Naive B cell (primary cell): ENCODE data around the gene EPAS1. TPM values are rescaled to one million over a fixed set of nuclear protein-coding genes. Genes with fewer than 3 reads are reported as not detected.

Experiments used
- ATAC-seq, 2 donors: fragments of 150-1000 bp; cut with Tn5 transposase; 2 replicates each; pipeline ENCODE4 v1.10.0; 2021; ENCODE audit warnings: low read depth in 2 of 2, mild to moderate bottlenecking in 2 of 2, moderate library complexity in 2 of 2
- DNase-seq: peaks from one replicate; pipeline ENCODE4 v3.0.0; 2022
- H3K27ac Mint-ChIP-seq, 6 donors: one replicate each; pipeline ENCODE4 v1.8.0; 2020 to 2022; ENCODE audit warnings: mild to moderate bottlenecking in 6 of 6, mixed read lengths in 6 of 6, moderate library complexity in 5 of 6, inconsistent platforms in 2 of 6
- H3K27me3 Mint-ChIP-seq, 3 donors: one replicate each; pipeline ENCODE4 v1.8.0; 2021 to 2022; ENCODE audit warnings: mixed read lengths in 3 of 3, mild to moderate bottlenecking in 1 of 3
- H3K36me3 Mint-ChIP-seq, 2 donors: one replicate each; pipeline ENCODE4 v1.8.0; 2020 to 2022; ENCODE audit warnings: mixed read lengths in 2 of 2, inconsistent platforms in 1 of 2, mild to moderate bottlenecking in 1 of 2
- H3K4me1 Mint-ChIP-seq, 3 donors: one replicate each; pipeline ENCODE4 v1.8.0; 2020 to 2022; ENCODE audit warnings: mixed read lengths in 3 of 3, inconsistent platforms in 1 of 3, mild to moderate bottlenecking in 1 of 3, moderate library complexity in 1 of 3
- H3K4me3 Mint-ChIP-seq, 8 donors: one replicate each; pipeline ENCODE4 v1.8.0; 2020 to 2022; ENCODE audit warnings: mild to moderate bottlenecking in 8 of 8, mixed read lengths in 8 of 8, moderate library complexity in 8 of 8, inconsistent platforms in 2 of 8
- H3K9me3 Mint-ChIP-seq, 7 donors: one replicate each; pipeline ENCODE4 v1.8.0; 2020 to 2022; ENCODE audit warnings: mixed read lengths in 7 of 7, mild to moderate bottlenecking in 5 of 7, inconsistent platforms in 2 of 7, moderate library complexity in 1 of 7
- polyA plus RNA-seq, 6 donors: library from polyadenylated mRNA; unstranded; fragments of 300-500 nt; fragmentation: Illumina TruSeq; gene quantifications; one replicate each; pipeline ENCODE4 v1.2.3, GENCODE V29; 2021; ENCODE audit warnings: low read depth in 6 of 6

EPAS1 gene
- polyA plus RNA-seq, 6 donors from 2014 or later: not detected

GRCh38 chr2:46298522-46299353, 1.5 kb downstream of the EPAS1 start:
- H3K9me3 Mint-ChIP-seq: no peaks in the 10 kb centered on the region
- H3K36me3 Mint-ChIP-seq: no peaks in the 10 kb centered on the region
- H3K4me1 Mint-ChIP-seq: peaks cover 25 to 41% (median 25%) of the 10 kb centered on the region in 3 donors
- H3K27me3 Mint-ChIP-seq: peaks cover 58 to 70% (median 65%) of the 10 kb centered on the region in 3 donors
- DNase-seq: peak; percentile 25
- peak overlapping the region in 2 of 6 donors; percentile 36 to 87 for H3K27ac Mint-ChIP-seq
- no peak for ATAC-seq
- peak overlapping the region; percentile 85 to 96 (median 92) for H3K4me3 Mint-ChIP-seq

- ATAC-seq (no peak), DNase-seq (no peak)
- peaks cover 22 to 32% (median 25%) of the 10 kb centered on the region in 3 donors for H3K4me1 Mint-ChIP-seq
- peak overlapping the region; percentile 85 to 96 (median 92) for H3K4me3 Mint-ChIP-seq
- peaks cover 58 to 72% (median 67%) of the 10 kb centered on the region in 3 donors for H3K27me3 Mint-ChIP-seq
- H3K27ac Mint-ChIP-seq: peak overlapping the region in 2 of 6 donors; percentile 11 to 97
- no peaks in the 10 kb centered on the region for H3K9me3 Mint-ChIP-seq
- H3K36me3 Mint-ChIP-seq: peaks cover 0 to under 1% of the 10 kb centered on the region in 2 donors
These were observed 2.4 kb downstream of the EPAS1 start for GRCh38 chr2:46299365-46300263.

- Mint-ChIP-seq H3K27ac (peak overlapping the region in 1 of 6 donors; percentile 10), H3K36me3 (peaks cover 0 to 8% of the 10 kb centered on the region in 2 donors), H3K27me3 (peaks cover 53 to 77% (median 71%) of the 10 kb centered on the region in 3 donors), H3K9me3 (peaks cover 0 to 3% (median 0%) of the 10 kb centered on the region in 7 donors), H3K4me3 (peak overlapping the region in 2 of 8 donors; percentile 34 to 90), H3K4me1 (peaks cover 22 to 31% (median 25%) of the 10 kb centered on the region in 3 donors)
- DNase-seq: no peak
- no peak for ATAC-seq
These were observed 3.2 kb downstream of the EPAS1 start for GRCh38 chr2:46300406-46300832.

- peaks cover 42 to 67% (median 61%) of the 10 kb centered on the region in 3 donors for H3K27me3 Mint-ChIP-seq
- peaks cover 21 to 24% (median 22%) of the 10 kb centered on the region in 3 donors for H3K4me1 Mint-ChIP-seq
- H3K9me3 Mint-ChIP-seq: peaks cover 0 to 3% (median 0%) of the 10 kb centered on the region in 7 donors
- H3K36me3 Mint-ChIP-seq: peaks cover 0 to 8% of the 10 kb centered on the region in 2 donors
- no peak for DNase-seq
- H3K27ac Mint-ChIP-seq: no peak overlapping the region
- H3K4me3 Mint-ChIP-seq: peak overlapping the region in 1 of 8 donors; percentile 26
- no peak for ATAC-seq
These were observed 4.9 kb downstream of the EPAS1 start for GRCh38 chr2:46302005-46302695.

GRCh38 chr2:46303233-46303632, 6.0 kb downstream of the EPAS1 start:
- H3K27me3 Mint-ChIP-seq: peaks cover 36 to 65% (median 58%) of the 10 kb centered on the region in 3 donors
- H3K9me3 Mint-ChIP-seq: peaks cover 0 to 3% (median 0%) of the 10 kb centered on the region in 7 donors
- DNase-seq: no peak
- H3K4me1 Mint-ChIP-seq: peaks cover 13 to 17% (median 15%) of the 10 kb centered on the region in 3 donors
- no peak for ATAC-seq
- no peak overlapping the region for H3K4me3 Mint-ChIP-seq
- H3K27ac Mint-ChIP-seq: no peak overlapping the region
- H3K36me3 Mint-ChIP-seq: peaks cover 0 to 8% of the 10 kb centered on the region in 2 donors

- Mint-ChIP-seq H3K4me1 (peaks cover 10 to 12% (median 11%) of the 10 kb centered on the region in 3 donors), H3K27ac (no peak overlapping the region), H3K9me3 (peaks cover 0 to 3% (median 0%) of the 10 kb centered on the region in 7 donors), H3K4me3 (no peak overlapping the region), H3K36me3 (peaks cover 0 to 8% of the 10 kb centered on the region in 2 donors), H3K27me3 (peaks cover 34 to 60% (median 57%) of the 10 kb centered on the region in 3 donors)
- ATAC-seq (no peak), DNase-seq (no peak)
These were observed 6.6 kb downstream of the EPAS1 start for GRCh38 chr2:46303822-46304221.

- H3K27me3 Mint-ChIP-seq: peaks cover 26 to 60% (median 49%) of the 10 kb centered on the region in 3 donors
- no peak overlapping the region for H3K4me3 Mint-ChIP-seq
- ATAC-seq (no peak), DNase-seq (no peak)
- H3K4me1 Mint-ChIP-seq: peaks cover 2 to 4% (median 3%) of the 10 kb centered on the region in 3 donors
- peaks cover 0 to 7% (median 0%) of the 10 kb centered on the region in 7 donors for H3K9me3 Mint-ChIP-seq
- H3K27ac Mint-ChIP-seq: no peak overlapping the region
- H3K36me3 Mint-ChIP-seq: peaks cover 0 to 8% of the 10 kb centered on the region in 2 donors
These were observed 7.4 kb downstream of the EPAS1 start for GRCh38 chr2:46304635-46305034.

GRCh38 chr2:46305187-46305586, 8.0 kb downstream of the EPAS1 start:
- Mint-ChIP-seq H3K27me3 (peaks cover 20 to 54% (median 43%) of the 10 kb centered on the region in 3 donors), H3K4me1 (no peaks in the 10 kb centered on the region), H3K9me3 (peaks cover 0 to 7% (median 0%) of the 10 kb centered on the region in 7 donors), H3K27ac (no peak overlapping the region), H3K36me3 (peaks cover 0 to 8% of the 10 kb centered on the region in 2 donors), H3K4me3 (no peak overlapping the region)
- DNase-seq (no peak), ATAC-seq (no peak)

GRCh38 chr2:46305767-46306166, 8.6 kb downstream of the EPAS1 start:
- H3K9me3 Mint-ChIP-seq: peaks cover 0 to 7% (median 0%) of the 10 kb centered on the region in 7 donors
- DNase-seq (no peak), ATAC-seq (no peak)
- no peaks in the 10 kb centered on the region for H3K4me1 Mint-ChIP-seq
- H3K27ac Mint-ChIP-seq: no peak overlapping the region
- peaks cover 0 to 8% of the 10 kb centered on the region in 2 donors for H3K36me3 Mint-ChIP-seq
- H3K27me3 Mint-ChIP-seq: peaks cover 15 to 49% (median 39%) of the 10 kb centered on the region in 3 donors
- no peak overlapping the region for H3K4me3 Mint-ChIP-seq

- ATAC-seq (no peak), DNase-seq (no peak)
- no peak overlapping the region for H3K27ac Mint-ChIP-seq
- H3K9me3 Mint-ChIP-seq: peaks cover 0 to 7% (median 0%) of the 10 kb centered on the region in 7 donors
- H3K4me1 Mint-ChIP-seq: no peaks in the 10 kb centered on the region
- H3K4me3 Mint-ChIP-seq: no peak overlapping the region
- H3K27me3 Mint-ChIP-seq: peaks cover 12 to 49% (median 42%) of the 10 kb centered on the region in 3 donors
- H3K36me3 Mint-ChIP-seq: peaks cover 0 to 8% of the 10 kb centered on the region in 2 donors
These were observed 9.1 kb downstream of the EPAS1 start for GRCh38 chr2:46306330-46306751.

- Mint-ChIP-seq H3K27me3 (peaks cover 10 to 45% (median 37%) of the 10 kb centered on the region in 3 donors), H3K4me3 (no peak overlapping the region), H3K4me1 (no peaks in the 10 kb centered on the region), H3K36me3 (peaks cover 0 to 8% of the 10 kb centered on the region in 2 donors), H3K27ac (no peak overlapping the region), H3K9me3 (peaks cover 0 to 7% (median 0%) of the 10 kb centered on the region in 7 donors)
- DNase-seq (no peak), ATAC-seq (no peak)
These were observed 9.9 kb downstream of the EPAS1 start for GRCh38 chr2:46306988-46307655.

GRCh38 chr2:46308081-46308480, 10.9 kb downstream of the EPAS1 start:
- Mint-ChIP-seq H3K27me3 (peaks cover 5 to 36% (median 28%) of the 10 kb centered on the region in 3 donors), H3K4me1 (no peaks in the 10 kb centered on the region)

More at GRCh38 chr2:46308081-46308480, 10.9 kb downstream of the EPAS1 start:
- peaks cover 0 to 8% of the 10 kb centered on the region in 2 donors for H3K36me3 Mint-ChIP-seq
- H3K4me3 Mint-ChIP-seq: no peak overlapping the region
- H3K9me3 Mint-ChIP-seq: peaks cover 0 to 7% (median 0%) of the 10 kb centered on the region in 7 donors
- no peak overlapping the region for H3K27ac Mint-ChIP-seq
- DNase-seq (no peak), ATAC-seq (no peak)
